ENCODE results near the gene SAMD10.

DNA sequence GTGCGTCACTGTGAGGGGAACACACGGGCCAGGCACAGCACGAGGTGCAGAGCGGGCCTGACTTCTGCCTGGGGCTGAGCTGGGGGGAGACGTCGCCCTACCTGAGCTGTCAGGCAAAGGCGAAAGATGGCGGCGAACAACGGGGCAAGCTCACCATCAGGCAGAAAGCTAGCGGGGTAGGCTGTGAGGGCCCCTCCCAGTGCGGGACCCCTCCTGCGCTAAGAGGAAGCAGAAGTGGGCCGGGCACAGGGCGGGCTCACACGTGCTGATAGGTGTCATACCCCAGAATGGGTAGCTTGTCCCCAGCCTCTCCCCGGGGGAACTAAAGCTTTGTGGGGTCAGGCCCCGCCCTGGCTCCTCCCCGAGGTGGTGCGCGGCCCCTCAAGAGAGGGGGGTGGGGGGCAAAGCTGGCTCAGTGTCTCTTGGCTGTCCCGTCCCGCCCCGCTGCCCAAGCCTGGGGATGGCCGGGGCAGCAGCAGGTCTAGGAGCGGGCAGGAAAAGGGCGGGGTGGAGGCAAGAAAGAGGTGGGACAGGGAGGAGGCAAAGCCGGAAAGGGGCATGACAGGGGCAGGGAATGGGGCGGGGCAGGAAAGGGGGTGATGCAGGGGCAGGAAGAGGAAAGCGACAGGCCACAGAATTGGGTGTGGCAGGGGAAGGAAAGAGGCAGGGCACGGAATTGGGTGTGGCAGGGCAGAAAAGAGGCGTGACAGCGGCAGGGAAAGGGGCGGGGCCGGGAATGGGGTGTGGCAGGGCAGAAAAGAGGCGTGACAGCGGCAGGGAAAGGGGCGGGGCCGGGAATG is 38.0 kb downstream of the SAMD10 start:
- TF ChIP-seq CTCF (conservative IDR thresholded peaks at IDR 0.05) (no peak), ZFX (IDR thresholded peaks at IDR 0.05) (no peak)
